Endodermal cell (in vitro differentiated cells): ENCODE results near the gene ATRX. TPM values are rescaled to one million over a fixed set of nuclear protein-coding genes. Genes with fewer than 3 reads are reported as not detected.

Experiments
- DNase-seq: peaks from one replicate; pipeline ENCODE4 v3.0.0-alpha.2; 2017
- H3K27ac ChIP-seq: 2 replicates; pipeline ENCODE4 v1.5.1; 2013; ENCODE audit warnings: mild to moderate bottlenecking, low read depth, low read length, moderate library complexity
- H3K27me3 ChIP-seq: 2 replicates; pipeline ENCODE4 v1.6.1; 2013; ENCODE audit warnings: mild to moderate bottlenecking, low read length, moderate library complexity; ENCODE audit not compliant: insufficient read depth, control insufficient read depth, poor library complexity, severe bottlenecking
- H3K36me3 ChIP-seq: 2 replicates; pipeline ENCODE4 v1.7.0; 2013; ENCODE audit warnings: mild to moderate bottlenecking, low read length, moderate library complexity; ENCODE audit not compliant: control insufficient read depth, insufficient read depth
- H3K4me1 ChIP-seq: one replicate; pipeline ENCODE4 v1.7.0; 2013; ENCODE audit warnings: low read length; ENCODE audit not compliant: control insufficient read depth, insufficient read depth
- H3K4me3 ChIP-seq: 2 replicates; pipeline ENCODE4 v1.5.1; 2013; ENCODE audit warnings: mild to moderate bottlenecking, low read length, moderate library complexity
- H3K9ac ChIP-seq: 2 replicates; pipeline ENCODE4 v1.6.1; 2013; ENCODE audit warnings: mild to moderate bottlenecking, low read length, moderate library complexity; ENCODE audit not compliant: poor library complexity, severe bottlenecking; ENCODE audit errors: extremely low read depth
- H3K9me3 ChIP-seq: 2 replicates; pipeline ENCODE4 v1.6.1; 2013; ENCODE audit warnings: mild to moderate bottlenecking, low read length, moderate library complexity; ENCODE audit not compliant: control insufficient read depth
- H3K27ac Mint-ChIP-seq: 2 replicates; pipeline ENCODE4 v1.8.0; 2020; ENCODE audit warnings: mixed read lengths
- H3K27me3 Mint-ChIP-seq: 2 replicates; pipeline ENCODE4 v1.8.0; 2021; ENCODE audit warnings: mild to moderate bottlenecking, mixed read lengths; ENCODE audit not compliant: insufficient read depth
- H3K36me3 Mint-ChIP-seq: 2 replicates; pipeline ENCODE4 v1.8.0; 2020; ENCODE audit warnings: low read depth, mixed read lengths
- H3K4me1 Mint-ChIP-seq: 2 replicates; pipeline ENCODE4 v1.8.0; 2020; ENCODE audit warnings: mixed read lengths
- H3K4me3 Mint-ChIP-seq: 2 replicates; pipeline ENCODE4 v1.8.0; 2020; ENCODE audit warnings: mild to moderate bottlenecking, moderate library complexity, mixed read lengths
- H3K9me3 Mint-ChIP-seq: 2 replicates; pipeline ENCODE4 v1.8.0; 2020; ENCODE audit warnings: mild to moderate bottlenecking, mixed read lengths
- CTCF ChIP-seq: fragments of 200-600 bp; sonication (generic); conservative IDR thresholded peaks from 2 replicates; pipeline ENCODE4 v1.5.0; 2021; ENCODE audit warnings: antibody characterized with exemption, mild to moderate bottlenecking
- WGBS, 2 experiments: methylation state at CpG; one replicate each; pipeline versions ENCODE4 v1.1.5 to v1.1.7; 2013; ENCODE audit warnings: missing lambda C conversion rate in 2 of 2, mixed read lengths in 1 of 2; ENCODE audit not compliant: insufficient coverage in 1 of 2, insufficient read length in 1 of 2; 5-methylcytosine and 5-hydroxymethylcytosine counted together
- total RNA-seq, 2 donors: library from RNA; stranded (reverse); fragmentation: NEBNext Ultra II Directional in 1 of 2; extraction: Animal tissue kit (Norgen Biotek cat#: 25700) in 1 of 2; gene quantifications; 2 replicates in 1 of 2; 3 replicates in 1 of 2; pipeline ENCODE4 v1.2.1, GENCODE V29; 2021

The ATRX gene
- total RNA-seq, 2 donors from 2014 or later = 120 to 137 TPM

DNA sequence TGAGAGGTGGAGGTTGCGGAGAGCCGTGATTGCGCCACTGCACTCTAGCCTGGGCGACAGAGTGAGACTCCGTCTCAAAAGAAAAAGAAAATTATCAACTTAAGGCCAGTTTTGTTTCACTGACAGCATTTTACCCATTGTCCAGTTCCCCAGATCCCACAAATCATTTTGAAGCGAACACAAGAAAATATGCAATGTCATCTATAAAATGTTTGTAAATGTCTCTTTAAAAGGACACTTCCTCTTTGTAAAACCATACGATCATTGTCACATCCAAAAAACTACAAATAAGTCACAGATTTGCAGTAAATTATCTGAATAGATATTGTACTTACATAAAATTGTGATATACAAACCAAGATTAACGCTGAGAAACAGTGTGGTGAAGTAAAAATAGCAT is 147.6 kb downstream of the ATRX start:
- Histone ChIP-seq H3K36me3 (peaks cover 46% of the 10 kb centered on the region), H3K27ac (no peak overlapping the region), H3K4me1 (no peaks in the 10 kb centered on the region), H3K27me3 (no peaks in the 10 kb centered on the region), H3K9ac (no peak overlapping the region), H3K9me3 (no peaks in the 10 kb centered on the region), H3K4me3 (no peak overlapping the region)
- Mint-ChIP-seq H3K27ac (no peak overlapping the region), H3K36me3 (peaks cover 60% of the 10 kb centered on the region), H3K27me3 (no peaks in the 10 kb centered on the region), H3K4me3 (no peak overlapping the region), H3K4me1 (no peaks in the 10 kb centered on the region), H3K9me3 (peaks cover 64% of the 10 kb centered on the region)
- WGBS, 2 experiments = 94% methylated on average over 5 of the region's 8 CpGs; no CpG with 5 or more reads in 1 of the 2 experiments
- no peak for DNase-seq
- TF ChIP-seq CTCF = no peak

GRCh38 chrX:77635373-77635772 is 150.6 kb downstream of the ATRX start:
- Histone ChIP-seq H3K36me3 (peaks cover 55% of the 10 kb centered on the region), H3K9ac (no peak overlapping the region), H3K27me3 (no peaks in the 10 kb centered on the region), H3K9me3 (no peaks in the 10 kb centered on the region), H3K4me1 (no peaks in the 10 kb centered on the region), H3K27ac (no peak overlapping the region), H3K4me3 (no peak overlapping the region)
- 96% methylated on average over 2 of the region's 2 CpGs; no CpG with 5 or more reads in 1 of the 2 experiments for WGBS, 2 experiments
- Mint-ChIP-seq H3K27ac (no peak overlapping the region), H3K36me3 (peaks cover 45% of the 10 kb centered on the region), H3K9me3 (peaks cover 51% of the 10 kb centered on the region), H3K4me1 (no peaks in the 10 kb centered on the region), H3K27me3 (no peaks in the 10 kb centered on the region), H3K4me3 (no peak overlapping the region)
- no peak for TF ChIP-seq CTCF
- no peak for DNase-seq

- peaks cover 41% of the 10 kb centered on the region for H3K36me3 Mint-ChIP-seq
- peak; percentile 16 for TF ChIP-seq CTCF
- 100% methylated on average over 1 of the region's 1 CpG; no CpG with 5 or more reads in 1 of the 2 experiments for WGBS, 2 experiments
These were observed 157.6 kb downstream of the ATRX start for GRCh38 chrX:77628294-77629025.

More at GRCh38 chrX:77628294-77629025, 157.6 kb downstream of the ATRX start:
- no peak overlapping the region for H3K27ac Mint-ChIP-seq
- Histone ChIP-seq H3K4me1 (no peaks in the 10 kb centered on the region), H3K9ac (no peak overlapping the region), H3K27ac (no peak overlapping the region), H3K36me3 (peaks cover 29% of the 10 kb centered on the region), H3K27me3 (no peaks in the 10 kb centered on the region), H3K4me3 (no peak overlapping the region), H3K9me3 (no peaks in the 10 kb centered on the region)
- H3K9me3 Mint-ChIP-seq = peaks cover 44% of the 10 kb centered on the region
- peaks cover 8% of the 10 kb centered on the region for H3K4me1 Mint-ChIP-seq
- H3K4me3 Mint-ChIP-seq = no peak overlapping the region
- H3K27me3 Mint-ChIP-seq = no peaks in the 10 kb centered on the region
- DNase-seq = no peak
